HG02623 (cell line): ENCODE results near the gene WDR87.
A peak's percentile ranks its signal among the peaks of the same experiment; 100 is the strongest.

Experiments used
- ATAC-seq: cut with Tn5 transposase; IDR thresholded peaks from one replicate; pipeline ENCODE4 v1.9.1; 2021; ENCODE audit warnings: moderate library complexity; ENCODE audit not compliant: unreplicated experiment

Gene WDR87

DNA sequence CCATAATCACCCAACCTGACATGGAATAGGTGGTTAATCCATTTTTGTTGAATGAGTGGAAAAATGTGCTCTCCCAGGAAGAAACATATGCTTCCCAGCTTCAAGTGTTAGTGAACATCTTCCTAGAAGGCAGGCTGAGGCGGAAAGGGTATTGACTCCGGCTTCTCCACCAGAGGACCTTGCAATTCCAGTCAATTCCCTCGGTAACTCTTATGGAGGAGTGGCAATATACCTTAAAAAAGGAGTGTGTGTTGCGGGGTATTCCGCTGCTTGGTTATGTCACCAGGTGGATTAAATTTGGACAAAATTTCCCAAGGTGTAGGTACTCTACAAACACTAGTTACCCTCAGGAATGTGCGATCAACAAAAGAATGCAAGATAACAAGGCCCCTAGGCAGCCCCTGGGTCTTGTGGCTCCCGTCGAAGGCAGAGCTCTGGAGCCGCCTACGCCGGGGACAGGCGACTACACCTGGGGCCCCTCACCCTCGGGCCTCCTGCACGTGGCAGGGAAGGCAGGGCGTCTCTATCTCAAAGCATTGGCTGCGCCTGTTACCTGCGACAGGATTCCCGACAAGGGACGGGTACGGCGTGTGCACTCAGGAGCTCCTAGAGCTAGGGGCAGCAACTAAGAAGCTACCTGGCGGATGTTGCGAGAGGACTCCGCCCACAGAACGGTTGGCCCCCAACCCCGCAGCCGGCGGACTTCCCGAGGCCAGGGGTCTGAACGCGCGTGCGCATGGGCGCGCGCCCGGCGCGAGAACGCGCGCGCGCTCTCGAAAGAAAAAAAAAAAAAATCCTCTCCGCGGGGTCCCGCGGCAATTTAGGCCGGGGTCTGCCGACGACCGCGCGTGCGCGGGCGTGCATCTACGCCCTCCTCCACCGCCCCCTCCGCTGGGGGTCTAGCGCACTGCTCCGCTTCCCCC, at the start of gene WDR87:
TSS of gene WDR87 (minus strand) at position 649 of the 923 bp plus-strand sequence. CDS start 8,355 bp downstream, outside the sequence.
- ATAC-seq: peak; percentile 33

DNA sequence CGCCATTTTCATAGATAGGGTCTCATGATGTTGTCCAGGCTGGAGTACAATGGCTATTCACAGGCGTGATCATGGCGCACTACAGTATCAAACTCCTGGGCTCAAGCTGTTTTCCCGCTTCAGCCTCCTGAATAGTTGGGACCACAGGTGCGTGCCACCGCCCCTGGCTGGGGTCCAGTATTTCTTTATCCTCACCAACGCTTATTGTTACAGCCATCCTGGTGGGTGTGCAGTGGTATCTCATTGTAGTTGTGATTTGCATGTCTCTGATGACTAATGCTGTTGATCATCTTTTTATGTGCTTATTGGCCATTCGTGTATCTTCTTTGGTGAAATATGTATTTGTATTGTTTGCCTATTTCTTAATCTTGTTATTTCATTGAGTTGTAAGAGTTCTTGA, 49.6 kb upstream of the WDR87 start:
- no peak for ATAC-seq

- ATAC-seq: no peak
These were observed 48.1 kb upstream of the WDR87 start for GRCh38 chr19:37954421-37954874.

GRCh38 chr19:37953918-37954303, 47.5 kb upstream of the WDR87 start:
- no peak for ATAC-seq

- ATAC-seq: no peak
These were observed 47.0 kb upstream of the WDR87 start for GRCh38 chr19:37953171-37953917.

GRCh38 chr19:37951816-37952210, 45.4 kb upstream of the WDR87 start:
- ATAC-seq: no peak

DNA sequence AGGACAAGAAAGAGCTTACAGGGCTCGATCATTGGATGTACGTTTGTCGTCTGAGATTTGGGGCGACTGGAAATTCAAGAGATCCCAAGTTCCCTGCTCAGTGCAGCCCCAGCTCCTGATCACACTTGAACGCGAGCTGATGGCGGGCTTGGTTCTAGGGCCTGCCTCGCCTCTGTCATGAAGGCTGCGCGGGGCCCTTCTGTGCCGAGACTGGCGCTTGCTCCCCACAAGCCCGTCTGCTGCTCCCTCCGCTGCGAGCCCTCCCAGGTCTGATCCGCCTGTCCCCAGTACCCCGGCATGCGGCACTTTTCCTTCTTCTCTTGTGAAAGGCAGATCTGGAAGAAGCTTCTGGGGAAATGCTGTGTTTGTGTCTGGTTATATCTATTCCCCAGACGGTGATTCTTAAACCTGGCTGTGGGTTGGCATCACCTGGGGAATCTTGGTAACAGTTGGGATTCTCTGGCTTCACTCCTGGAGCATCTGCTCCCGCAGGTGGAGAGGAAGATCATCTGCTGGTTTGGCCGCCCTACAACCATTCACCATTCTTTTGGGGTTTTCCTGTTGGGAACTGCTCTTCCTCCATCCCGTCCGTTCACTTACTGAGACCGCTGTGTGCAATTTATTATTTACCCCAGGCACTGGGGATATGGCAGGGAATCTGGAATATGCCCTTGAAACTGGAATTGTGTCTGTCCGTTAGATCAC, 44.2 kb upstream of the WDR87 start:
- no peak for ATAC-seq

DNA sequence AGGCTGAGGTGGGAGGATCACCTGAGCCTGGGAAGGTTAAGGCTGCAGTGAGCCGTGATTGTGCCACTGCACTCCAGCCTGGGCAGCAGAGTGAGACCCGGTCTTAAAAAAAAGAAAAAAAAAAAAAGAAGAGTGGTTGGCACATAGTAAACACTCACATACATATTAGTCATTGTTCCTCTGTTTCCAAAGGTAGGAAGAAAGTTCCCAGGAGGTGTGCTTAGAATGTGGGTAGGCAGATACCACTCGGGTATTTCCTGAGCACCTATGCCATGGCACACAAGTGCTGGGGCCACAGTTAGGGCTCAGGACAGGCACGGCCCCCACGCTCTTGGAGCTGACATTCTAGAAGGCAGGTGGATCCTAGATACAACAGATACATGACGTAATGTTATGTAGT, 42.0 kb upstream of the WDR87 start:
- no peak for ATAC-seq

- ATAC-seq: no peak
These were observed 41.4 kb upstream of the WDR87 start for GRCh38 chr19:37947778-37948177.

GRCh38 chr19:37946132-37946531, 39.7 kb upstream of the WDR87 start:
- ATAC-seq: no peak

DNA sequence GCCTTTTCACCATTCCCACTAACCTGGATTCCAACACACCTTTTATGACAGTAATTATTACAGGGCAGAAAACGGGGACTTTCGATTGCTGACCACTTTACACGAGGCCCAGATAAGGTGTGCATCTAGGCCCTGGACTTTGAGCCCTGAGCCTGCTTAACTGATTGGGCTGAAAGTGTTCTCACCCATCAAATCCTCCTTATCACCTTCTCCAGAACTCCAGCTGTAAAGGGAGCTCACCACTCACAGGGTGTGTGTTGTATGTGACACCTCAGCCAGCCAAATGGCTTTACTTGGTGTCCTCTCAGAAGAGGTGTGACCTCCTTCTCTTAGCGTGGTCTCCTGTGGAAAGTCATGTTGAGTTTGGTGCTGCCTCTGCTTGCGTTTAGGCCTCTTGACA, 37.1 kb upstream of the WDR87 start:
- no peak for ATAC-seq

DNA sequence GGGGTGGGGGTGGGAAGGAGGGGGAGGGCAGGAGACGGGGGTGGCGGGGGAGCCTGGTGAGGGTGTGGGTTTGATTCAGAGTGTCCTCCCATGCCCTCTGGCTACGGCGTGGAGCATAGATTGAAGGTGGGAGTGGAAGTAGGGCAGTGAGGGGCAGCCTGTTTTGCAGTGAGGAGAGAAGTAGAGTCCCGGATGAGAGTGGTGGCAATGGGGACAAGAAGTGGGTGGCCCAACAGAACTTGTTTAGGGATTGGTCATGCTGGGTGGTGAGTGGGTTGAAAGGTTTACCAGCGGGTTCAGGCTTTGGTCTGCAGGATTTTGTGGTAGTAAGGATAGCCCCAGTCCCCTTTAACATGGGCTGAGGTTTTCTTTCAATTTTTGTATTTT, 36.1 kb upstream of the WDR87 start:
- no peak for ATAC-seq

DNA sequence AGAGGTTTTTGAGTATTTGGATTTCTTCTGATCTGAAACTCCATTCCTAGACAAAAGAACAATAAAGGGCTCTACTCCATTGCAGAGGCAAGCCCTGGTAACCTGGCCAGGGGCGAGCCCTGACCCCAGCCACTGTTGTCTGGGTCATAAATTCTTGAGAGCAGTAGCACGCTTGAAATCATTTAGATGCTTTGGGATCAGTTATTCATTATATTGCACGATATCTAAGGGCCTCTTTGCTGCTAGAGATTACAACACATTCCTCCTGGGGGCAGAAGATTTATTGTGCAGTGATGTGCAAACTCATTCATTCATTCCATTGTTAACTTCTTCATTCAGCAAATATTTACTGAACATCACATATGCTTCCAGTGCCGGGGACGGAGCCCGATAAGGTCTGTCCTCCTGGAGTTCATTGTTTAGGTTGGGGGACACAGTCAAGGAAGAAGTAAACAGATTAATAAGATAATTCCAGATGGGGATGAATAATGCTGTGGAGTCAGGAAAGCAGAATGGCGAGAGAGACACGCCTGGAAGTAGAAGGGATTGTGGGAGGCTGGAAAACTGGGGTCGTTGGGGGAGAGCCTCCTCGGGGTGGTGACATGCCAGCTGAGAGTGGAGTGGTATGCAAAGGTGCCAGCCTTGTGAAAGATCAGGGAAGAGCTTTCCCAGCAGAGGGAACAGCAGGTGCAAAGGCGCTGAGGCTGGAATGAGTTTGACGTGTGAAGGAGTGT, 35.6 kb upstream of the WDR87 start:
- ATAC-seq: no peak

DNA sequence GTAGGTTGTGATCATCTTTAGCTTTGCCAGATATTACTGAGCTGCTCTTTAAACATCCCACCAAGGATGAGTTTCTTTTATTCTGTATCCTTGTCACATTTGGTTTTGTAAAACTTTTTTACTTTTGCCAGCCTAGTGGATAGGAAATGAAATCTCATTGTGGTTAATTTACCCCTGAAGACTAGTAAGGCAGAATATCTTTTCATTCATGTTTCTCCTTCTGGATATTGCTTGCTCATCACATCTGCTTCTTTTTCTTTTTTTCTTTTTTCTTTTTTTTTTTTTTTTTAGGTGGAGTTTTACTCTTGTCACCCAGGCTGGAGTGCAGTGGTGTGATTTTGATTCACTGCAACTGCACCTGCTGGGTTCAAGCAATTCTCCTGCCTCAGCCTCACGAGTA, 32.0 kb upstream of the WDR87 start:
- no peak for ATAC-seq

DNA sequence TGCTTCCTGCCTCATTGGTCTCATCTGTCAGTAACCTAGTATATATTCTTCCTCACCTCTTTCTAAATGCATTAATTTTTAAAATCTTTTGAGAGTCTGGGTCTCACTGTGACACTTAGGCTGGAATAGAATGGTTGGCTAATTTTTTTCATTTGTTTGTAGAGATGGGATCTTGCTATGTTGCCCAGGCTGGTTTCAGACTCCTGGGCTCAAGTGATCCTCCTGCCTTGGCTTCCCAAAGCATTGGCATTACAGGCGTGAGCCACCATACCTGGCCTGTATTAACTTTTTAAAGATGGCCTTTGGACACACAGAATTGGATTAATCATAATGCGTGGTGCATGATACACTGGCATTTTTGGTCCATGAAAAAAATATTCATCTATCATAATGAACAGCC, 30.5 kb upstream of the WDR87 start:
- ATAC-seq: no peak

DNA sequence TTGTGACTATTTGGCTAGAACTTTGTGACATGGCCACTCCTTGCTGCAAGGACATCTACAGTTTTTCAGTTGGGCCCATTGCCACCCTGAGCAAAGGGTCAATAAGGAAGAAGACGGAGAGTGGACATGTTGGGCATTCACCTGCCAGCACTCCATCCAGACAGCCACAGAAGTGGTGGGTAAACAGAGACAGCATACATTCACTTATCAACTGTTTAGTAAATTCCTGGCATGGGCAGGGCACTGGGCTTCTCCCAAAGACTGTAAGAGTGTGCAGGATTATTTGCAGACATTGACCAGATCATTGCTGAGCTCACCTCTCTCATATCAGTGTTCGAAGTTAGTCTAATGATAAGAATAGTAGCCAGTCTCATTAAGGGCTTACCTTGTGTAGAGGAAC, 29.8 kb upstream of the WDR87 start:
- no peak for ATAC-seq

- ATAC-seq: no peak
These were observed 28.9 kb upstream of the WDR87 start for GRCh38 chr19:37935341-37935740.

DNA sequence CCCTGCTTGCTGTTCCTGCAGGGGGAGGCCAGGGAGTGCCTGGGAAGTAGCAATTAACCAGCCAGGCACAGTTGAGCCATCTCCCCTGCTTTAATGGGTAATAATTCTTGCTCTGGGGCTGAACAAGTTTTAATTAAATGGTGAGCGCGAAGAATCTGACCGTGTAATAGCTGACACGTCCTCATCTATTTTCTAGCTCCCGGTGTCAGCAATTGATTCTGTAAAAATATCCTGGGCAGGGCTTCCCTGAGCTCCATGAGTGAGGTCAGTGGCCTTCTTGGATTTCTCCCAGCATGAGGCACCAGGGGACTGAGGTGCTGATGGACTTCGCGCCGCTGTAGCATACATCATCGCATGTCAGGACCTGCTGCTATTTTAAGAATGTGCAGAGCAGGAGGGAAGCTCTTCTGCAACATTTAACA, 27.6 kb upstream of the WDR87 start:
- no peak for ATAC-seq

- no peak for ATAC-seq
These were observed 26.9 kb upstream of the WDR87 start for GRCh38 chr19:37932985-37933936.
